ENCODE data around the gene GNB1. TPM values are rescaled to one million over a fixed set of nuclear protein-coding genes. Genes with fewer than 3 reads are reported as not detected.
"Not testable (repeated sequence)": the region's sequence is repeated elsewhere in the genome, so short reads cannot be mapped to it uniquely, and the experiment has no call there.

GNB1 gene
- total and polyA plus RNA-seq, 5 donors: 73.7 to 205 (median 172) TPM

DNA sequence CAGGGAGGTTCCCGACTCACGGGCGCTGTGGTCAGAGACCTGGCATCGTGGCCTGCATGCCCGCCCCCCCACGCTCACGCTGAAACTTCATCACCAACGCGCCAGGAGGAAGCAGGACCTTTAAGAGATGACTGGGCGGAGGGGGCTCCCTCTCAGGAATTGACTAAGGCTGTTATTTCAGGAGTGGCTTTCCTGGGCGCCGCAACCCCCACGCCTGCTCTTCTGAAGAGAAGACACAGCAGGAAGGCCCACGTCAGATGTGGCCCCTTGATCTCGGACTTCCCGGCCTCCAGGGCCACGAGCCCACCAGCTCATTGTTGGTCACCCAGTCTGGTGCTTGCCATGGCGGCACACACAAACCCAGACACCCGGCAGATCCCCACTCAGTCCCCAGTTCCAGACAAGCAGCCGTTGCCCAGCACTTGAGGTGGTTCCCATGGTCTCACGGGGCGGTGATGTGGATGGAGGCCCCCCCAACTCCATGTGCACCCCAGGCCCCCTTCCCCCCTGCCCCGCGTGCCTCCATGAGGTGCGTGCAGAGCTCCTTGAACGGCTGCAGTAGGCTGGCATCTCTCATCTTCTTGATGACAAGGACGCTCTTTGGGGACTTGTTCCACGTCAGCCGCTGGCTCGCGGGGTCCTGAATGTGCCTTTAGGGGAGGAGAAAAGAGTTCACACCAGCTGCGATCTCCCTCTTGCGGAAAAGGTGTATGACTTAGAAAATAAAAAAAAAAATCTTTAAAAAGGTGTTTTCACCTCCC is 134.0 kb downstream of the GNB1 start:
- intact Hi-C loops (cut with DNase I): no loop called here
- DNase-seq (peak in 1 of 3 donors; percentile 28), ATAC-seq (no peak)
- no peaks in the 10 kb centered on the region for H3K27me3 ChIP-seq (ENCODE audit: control insufficient read depth, insufficient read depth)
- no peaks in the 10 kb centered on the region for H3K9me3 ChIP-seq (ENCODE audit: control insufficient read depth, low read length)
- no peak overlapping the region for H3K4me3 ChIP-seq (ENCODE audit: low read length)
- no peak overlapping the region for H3K27ac ChIP-seq (ENCODE audit: low read length)
- WGBS: 90% methylated on average over 33 of the region's 33 CpGs
- H3K4me1 ChIP-seq (ENCODE audit: control insufficient read depth, insufficient read depth, low read length): no peaks in the 10 kb centered on the region

DNA sequence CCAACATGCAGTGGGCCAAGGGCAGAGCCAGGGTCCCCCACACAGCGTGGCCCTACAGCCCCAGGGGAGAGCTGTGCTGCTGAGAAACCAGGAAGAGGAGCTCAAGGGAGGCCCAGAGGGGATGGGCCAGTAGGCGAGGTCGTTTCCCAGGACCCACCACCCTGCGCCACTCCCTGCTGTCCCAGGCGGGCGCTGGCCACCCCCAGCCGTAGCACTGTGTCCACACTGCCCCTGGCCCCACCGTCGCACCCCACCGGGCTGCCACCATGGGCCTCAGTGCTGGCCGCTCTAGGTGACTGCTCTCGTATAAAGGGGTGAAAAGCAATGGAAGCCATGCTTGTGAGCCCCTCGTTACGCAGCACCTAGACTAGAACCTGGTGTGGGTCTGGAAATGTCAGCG is 135.0 kb downstream of the GNB1 start:
- ATAC-seq (no peak), DNase-seq (peak in 1 of 3 donors; percentile 21)
- Histone ChIP-seq H3K4me3 (ENCODE audit: low read length) (no peak overlapping the region), H3K27me3 (ENCODE audit: control insufficient read depth, insufficient read depth) (no peaks in the 10 kb centered on the region), H3K27ac (ENCODE audit: low read length) (no peak overlapping the region), H3K9me3 (ENCODE audit: control insufficient read depth, low read length) (no peaks in the 10 kb centered on the region), H3K4me1 (ENCODE audit: control insufficient read depth, insufficient read depth, low read length) (no peaks in the 10 kb centered on the region)
- intact Hi-C loops (cut with DNase I): no loop called here
- WGBS: 85% methylated on average over 15 of the region's 15 CpGs

DNA sequence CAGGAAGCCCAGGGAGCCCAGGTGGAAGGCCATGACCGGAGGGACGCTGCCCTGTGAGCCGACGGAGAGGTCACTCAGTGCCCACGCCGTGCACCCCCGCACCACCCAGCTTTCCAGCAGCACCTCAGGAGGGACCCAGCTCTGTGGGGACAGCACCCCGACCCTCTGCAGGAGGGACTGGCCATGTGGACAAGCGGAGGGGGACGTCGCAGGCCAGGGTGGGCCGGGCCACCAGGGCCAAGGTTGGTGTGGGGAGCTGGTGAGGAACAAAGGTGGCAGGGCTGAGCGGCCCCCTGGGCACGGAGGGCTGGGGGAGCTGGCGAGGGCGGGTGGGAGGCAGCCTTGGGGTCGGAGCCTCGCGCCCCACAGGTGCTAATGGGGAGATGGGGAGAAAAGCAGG is 135.5 kb downstream of the GNB1 start:
- WGBS: 89% methylated on average over 19 of the region's 19 CpGs
- Histone ChIP-seq H3K27ac (ENCODE audit: low read length) (no peak overlapping the region), H3K9me3 (ENCODE audit: control insufficient read depth, low read length) (no peaks in the 10 kb centered on the region), H3K4me3 (ENCODE audit: low read length) (no peak overlapping the region), H3K4me1 (ENCODE audit: control insufficient read depth, insufficient read depth, low read length) (no peaks in the 10 kb centered on the region), H3K27me3 (ENCODE audit: control insufficient read depth, insufficient read depth) (no peaks in the 10 kb centered on the region)
- no peak for ATAC-seq
- peak in 1 of 3 donors; percentile 40 for DNase-seq
- intact Hi-C loops (cut with DNase I): no loop called here

DNA sequence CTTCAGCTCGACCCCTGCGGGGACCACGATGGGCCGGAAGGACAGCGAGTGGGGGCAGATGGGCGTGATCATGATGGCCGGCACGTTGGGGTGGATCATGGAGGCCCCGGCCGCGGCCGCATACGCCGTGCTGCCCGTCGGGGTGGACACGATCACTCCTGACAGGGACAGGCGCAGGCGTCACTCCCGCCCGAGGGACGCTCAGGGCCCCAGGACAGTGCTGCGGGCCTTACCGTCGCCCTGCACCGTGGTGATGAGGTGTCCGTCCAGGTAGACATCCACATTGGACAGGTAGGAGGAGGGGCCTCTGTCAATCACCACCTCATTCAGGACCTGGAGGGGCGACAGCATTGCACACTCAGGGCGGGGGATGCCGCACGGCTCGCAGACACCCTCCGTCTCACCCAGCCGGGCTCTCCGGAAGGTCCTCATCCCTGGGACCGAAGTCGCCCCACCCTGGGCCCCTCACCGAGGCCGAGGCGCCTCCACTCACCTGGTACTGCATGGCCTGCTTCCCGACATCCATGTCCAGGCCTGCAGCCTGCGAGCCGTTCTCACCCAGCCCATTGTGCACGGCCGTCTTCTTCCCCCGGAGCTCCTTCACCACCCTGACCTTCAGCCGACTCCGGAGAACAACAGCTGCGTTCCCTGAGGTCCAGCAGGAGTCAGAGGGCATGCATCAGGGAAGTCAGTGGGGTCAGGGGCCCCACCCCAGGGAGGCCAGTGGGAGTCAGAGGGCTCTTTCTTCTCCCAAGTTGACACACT is 136.7 kb downstream of the GNB1 start:
- 90% methylated on average over 49 of the region's 49 CpGs for WGBS
- Histone ChIP-seq H3K4me3 (ENCODE audit: low read length) (no peak overlapping the region), H3K27ac (ENCODE audit: low read length) (no peak overlapping the region), H3K27me3 (ENCODE audit: control insufficient read depth, insufficient read depth) (no peaks in the 10 kb centered on the region), H3K4me1 (ENCODE audit: control insufficient read depth, insufficient read depth, low read length) (no peaks in the 10 kb centered on the region), H3K9me3 (ENCODE audit: control insufficient read depth, low read length) (no peaks in the 10 kb centered on the region)
- DNase-seq: no peak
- ATAC-seq: no peak
- intact Hi-C loops (cut with DNase I): no loop called here

DNA sequence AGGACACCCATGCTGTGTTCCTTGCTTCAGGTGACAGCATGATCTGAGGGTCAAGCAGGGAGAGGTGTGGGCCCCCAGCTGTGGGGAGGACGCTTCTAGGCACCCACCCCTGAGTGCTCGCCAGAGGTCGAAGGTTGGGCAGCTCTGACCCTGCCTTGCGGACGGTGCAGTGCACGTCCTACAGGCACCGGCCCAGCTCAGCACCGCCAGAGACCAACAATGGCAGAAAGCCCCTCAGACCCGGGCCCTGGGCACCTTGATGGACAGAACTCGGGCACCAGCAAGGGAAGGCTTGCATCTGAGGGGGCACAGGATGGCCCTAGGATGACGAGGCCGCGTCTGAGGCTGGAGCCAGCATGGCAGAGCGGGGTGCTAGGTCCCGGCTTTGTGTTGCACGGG is 137.3 kb downstream of the GNB1 start:
- no peaks in the 10 kb centered on the region for H3K27me3 ChIP-seq (ENCODE audit: control insufficient read depth, insufficient read depth)
- no peak overlapping the region for H3K4me3 ChIP-seq (ENCODE audit: low read length)
- DNase-seq: no peak
- intact Hi-C loops (cut with DNase I): no loop called here
- H3K4me1 ChIP-seq (ENCODE audit: control insufficient read depth, insufficient read depth, low read length): no peaks in the 10 kb centered on the region
- ATAC-seq: peak in 1 of 2 donors; percentile 1
- no peak overlapping the region for H3K27ac ChIP-seq (ENCODE audit: low read length)
- H3K9me3 ChIP-seq (ENCODE audit: control insufficient read depth, low read length): no peaks in the 10 kb centered on the region
- WGBS: 88% methylated on average over 16 of the region's 16 CpGs

DNA sequence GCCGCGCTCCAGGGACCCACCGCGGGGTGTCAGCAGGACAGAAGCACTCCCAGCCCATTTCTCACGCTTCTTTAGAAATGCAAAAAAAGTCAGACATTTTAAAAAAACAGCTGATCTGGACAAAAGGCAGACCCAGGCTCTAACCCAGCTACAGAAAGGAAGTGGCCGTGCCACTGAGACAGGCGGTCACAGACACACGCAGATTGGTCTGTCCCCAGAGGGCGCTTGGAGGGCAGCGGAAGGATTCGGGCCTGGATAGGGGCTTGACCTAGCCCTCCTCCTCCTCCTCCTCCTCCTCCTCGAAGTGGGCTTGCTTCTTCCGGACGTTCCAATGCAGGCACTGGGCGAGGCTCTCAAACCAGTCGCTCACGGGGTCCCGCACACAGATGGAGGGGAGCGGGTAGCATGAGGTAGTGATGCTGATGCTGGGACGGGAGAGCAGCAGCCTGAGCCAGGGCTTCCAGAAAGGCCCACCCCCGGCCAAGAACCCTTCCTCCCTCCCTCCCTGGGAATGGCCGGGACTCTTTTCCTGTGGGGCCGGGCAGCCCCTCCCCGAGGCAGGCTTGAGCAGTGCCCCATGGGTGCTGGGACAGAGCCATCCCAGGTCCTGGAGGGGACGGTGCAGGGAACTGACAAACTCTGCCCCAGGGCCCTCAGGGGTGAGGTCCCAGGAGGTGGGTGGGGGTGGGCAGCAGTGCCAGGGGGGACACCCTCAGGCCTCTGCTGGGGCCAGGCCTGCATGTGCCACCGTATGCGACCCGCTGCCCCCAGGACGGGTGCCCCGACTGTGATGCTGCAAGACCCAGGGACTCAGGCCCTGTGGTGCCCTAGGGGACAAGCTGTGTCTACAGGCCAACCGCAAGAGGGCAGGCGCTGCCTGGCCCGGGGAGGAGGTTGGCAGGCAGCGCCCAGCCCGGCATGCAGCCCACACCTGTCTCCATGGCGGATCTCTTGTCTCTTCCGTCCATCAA is 138.0 kb downstream of the GNB1 start:
- no peak overlapping the region for H3K27ac ChIP-seq (ENCODE audit: low read length)
- H3K4me3 ChIP-seq (ENCODE audit: low read length): no peak overlapping the region
- intact Hi-C loops (cut with DNase I): no loop called here
- no peaks in the 10 kb centered on the region for H3K9me3 ChIP-seq (ENCODE audit: control insufficient read depth, low read length)
- H3K4me1 ChIP-seq (ENCODE audit: control insufficient read depth, insufficient read depth, low read length): no peaks in the 10 kb centered on the region
- H3K27me3 ChIP-seq (ENCODE audit: control insufficient read depth, insufficient read depth): no peaks in the 10 kb centered on the region
- no peak for DNase-seq
- WGBS: 80% methylated on average over 37 of the region's 37 CpGs
- peak in 1 of 2 donors; percentile 2 for ATAC-seq

DNA sequence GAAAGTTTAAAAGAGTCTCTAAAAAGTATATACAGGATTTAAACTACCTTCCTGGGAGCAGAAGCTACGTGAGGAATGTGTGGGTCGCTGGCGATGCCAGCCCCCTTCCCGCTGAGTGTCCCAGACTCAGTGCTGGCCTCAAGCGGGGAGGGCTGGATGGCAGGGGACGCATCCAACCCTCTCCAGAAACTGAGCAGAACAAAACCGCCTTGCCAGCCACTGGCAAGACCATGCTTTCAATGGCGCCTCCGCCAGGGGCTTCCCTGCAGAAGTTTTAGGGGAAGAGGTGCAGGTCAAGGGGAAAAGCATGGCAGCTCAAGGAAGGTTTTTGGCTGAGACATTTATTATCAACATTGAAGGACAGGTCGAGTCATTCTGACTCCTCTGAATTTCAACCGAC is 138.7 kb downstream of the GNB1 start:
- H3K27me3 ChIP-seq (ENCODE audit: control insufficient read depth, insufficient read depth): no peaks in the 10 kb centered on the region
- DNase-seq (no peak), ATAC-seq (no peak)
- 87% methylated on average over 11 of the region's 11 CpGs for WGBS
- intact Hi-C loops (cut with DNase I): no loop called here
- H3K4me3 ChIP-seq (ENCODE audit: low read length): no peak overlapping the region
- no peaks in the 10 kb centered on the region for H3K9me3 ChIP-seq (ENCODE audit: control insufficient read depth, low read length)
- H3K4me1 ChIP-seq (ENCODE audit: control insufficient read depth, insufficient read depth, low read length): no peaks in the 10 kb centered on the region
- H3K27ac ChIP-seq (ENCODE audit: low read length): no peak overlapping the region

DNA sequence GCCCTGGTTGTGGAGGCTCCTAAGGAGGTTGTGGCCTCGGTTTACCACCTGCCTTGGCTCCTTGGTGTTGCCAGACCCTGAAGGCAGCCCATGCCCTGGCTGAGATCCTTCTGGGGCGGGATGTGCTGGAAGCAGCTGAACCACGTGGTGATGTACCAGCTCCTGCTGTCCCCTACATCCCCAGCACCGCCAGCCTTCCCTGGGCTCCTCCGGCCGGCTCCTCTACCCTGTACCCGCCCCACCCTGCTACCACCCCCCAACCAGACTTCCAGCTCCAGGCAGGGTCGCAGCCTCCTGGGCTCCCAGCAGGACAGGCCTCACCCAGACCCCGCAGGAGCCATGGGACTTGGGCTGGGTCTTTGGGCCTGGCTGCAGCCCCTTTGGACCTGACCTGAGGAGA is 140.9 kb downstream of the GNB1 start:
- ATAC-seq; H3K4me3 ChIP-seq (ENCODE audit: low read length); H3K27me3 ChIP-seq (ENCODE audit: control insufficient read depth, insufficient read depth); H3K4me1 ChIP-seq (ENCODE audit: control insufficient read depth, insufficient read depth, low read length); intact Hi-C loops (cut with DNase I); H3K9me3 ChIP-seq (ENCODE audit: control insufficient read depth, low read length); H3K27ac ChIP-seq (ENCODE audit: low read length): not testable (repeated sequence)
- 90% methylated on average over 8 of the region's 9 CpGs for WGBS
- DNase-seq: peak in 1 of 3 donors; percentile 66

DNA sequence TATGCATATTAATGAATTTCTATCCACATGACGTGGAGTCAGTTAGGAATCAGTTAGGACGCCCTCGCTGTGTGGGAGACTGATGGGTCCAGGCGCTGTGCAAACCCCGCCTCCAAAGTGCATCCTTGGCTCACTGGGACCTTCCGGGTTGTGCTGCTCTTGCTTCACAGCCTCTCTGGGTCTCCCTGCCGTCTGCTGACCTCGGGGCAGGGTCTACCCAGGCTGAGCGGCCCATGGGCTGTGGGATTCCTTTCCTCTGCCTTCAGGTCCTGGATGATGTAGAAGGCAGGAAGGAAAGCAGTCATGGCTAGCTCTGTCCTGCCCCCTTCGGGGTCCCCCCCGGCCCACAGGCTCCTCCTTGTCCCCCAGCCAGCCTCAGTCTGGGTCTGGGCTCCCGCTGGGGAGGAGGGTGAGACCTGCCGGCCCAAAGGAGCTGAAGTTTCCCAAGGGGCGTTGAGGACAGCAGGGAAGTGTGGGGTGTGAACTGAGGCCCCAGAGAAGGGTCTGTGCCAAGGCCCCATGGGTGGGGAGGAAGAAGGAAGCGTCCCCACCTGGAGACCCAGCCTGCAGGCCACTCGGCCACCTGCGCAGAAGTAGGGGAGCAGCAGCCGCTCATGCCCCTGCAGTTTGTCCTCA is 142.1 kb downstream of the GNB1 start:
- no peaks in the 10 kb centered on the region for H3K27me3 ChIP-seq (ENCODE audit: control insufficient read depth, insufficient read depth)
- DNase-seq (no peak), ATAC-seq (no peak)
- H3K9me3 ChIP-seq (ENCODE audit: control insufficient read depth, low read length): no peaks in the 10 kb centered on the region
- H3K4me3 ChIP-seq (ENCODE audit: low read length): no peak overlapping the region
- WGBS: 71% methylated on average over 18 of the region's 18 CpGs
- H3K27ac ChIP-seq (ENCODE audit: low read length): no peak overlapping the region
- no peaks in the 10 kb centered on the region for H3K4me1 ChIP-seq (ENCODE audit: control insufficient read depth, insufficient read depth, low read length)
- intact Hi-C loops (cut with DNase I): no loop called here

DNA sequence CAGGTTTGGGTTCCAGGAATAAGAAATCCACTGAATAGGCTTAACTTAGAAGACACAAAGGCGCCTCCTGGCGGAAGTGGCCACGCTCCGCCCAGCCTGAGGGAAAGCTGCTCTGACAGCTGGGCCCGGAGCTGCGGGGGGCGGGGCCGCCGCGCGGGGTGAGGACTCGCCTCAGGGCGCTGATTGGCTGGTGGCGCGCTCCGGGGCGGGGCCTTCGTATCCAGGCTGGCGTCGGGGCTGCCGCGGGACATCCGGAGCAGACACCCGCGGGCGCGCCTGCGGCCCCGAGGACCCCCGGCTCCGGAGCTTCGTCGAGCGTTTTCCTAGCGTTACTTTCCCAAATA is 144.3 kb downstream of the GNB1 start:
- H3K4me1 ChIP-seq (ENCODE audit: control insufficient read depth, insufficient read depth, low read length); H3K9me3 ChIP-seq (ENCODE audit: control insufficient read depth, low read length); H3K27me3 ChIP-seq (ENCODE audit: control insufficient read depth, insufficient read depth); DNase-seq; intact Hi-C loops (cut with DNase I): not testable (repeated sequence)
- ATAC-seq: peak; percentile 96
- Histone ChIP-seq H3K4me3 (ENCODE audit: low read length) (peak overlapping the region; percentile 46), H3K27ac (ENCODE audit: low read length) (peak overlapping the region; percentile 87)
- no CpG with 5 or more reads among the region's 35 CpGs for WGBS

Data from right cardiac atrium (tissue), 5 donors.